ENCODE data around the gene NMRAL1.
A peak's percentile ranks its signal among the peaks of the same experiment; 100 is the strongest.

The NMRAL1 gene

DNA sequence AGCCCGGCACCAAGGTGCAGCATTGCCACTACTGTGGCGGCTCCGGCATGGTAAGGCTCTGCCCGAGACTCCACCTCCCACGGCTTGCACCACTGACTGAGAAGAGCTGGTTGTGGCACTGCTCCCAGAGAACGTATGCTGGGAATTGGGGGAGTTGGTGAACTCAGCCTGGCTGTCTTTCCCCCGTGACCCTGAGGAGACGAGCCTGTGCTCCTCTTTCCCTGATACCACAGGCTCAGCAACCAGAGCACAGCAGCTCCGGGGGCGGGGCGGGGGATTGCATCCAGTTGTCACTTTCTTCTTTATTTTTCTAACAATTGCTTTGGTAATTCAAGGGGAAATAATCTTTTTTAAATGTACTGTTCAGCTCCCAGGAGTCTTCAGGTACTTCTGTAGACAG is 32.1 kb downstream of the NMRAL1 start:
- H3K4me1 ChIP-seq: no peaks in the 10 kb centered on the region
- H3K36me3 ChIP-seq (replicated peaks): peaks cover 92% of the 10 kb centered on the region
- no peaks in the 10 kb centered on the region for H3K27me3 ChIP-seq (ENCODE audit: low read depth)
- H3K9me3 ChIP-seq: no peaks in the 10 kb centered on the region
- DNase-seq (ENCODE audit: low spot score in 2 of 2): no peak
- no peak overlapping the region for H3K4me3 ChIP-seq
- in situ Hi-C loops (cut with MboI; ENCODE audit: low sequenced_read_pairs): no loop called here

DNA sequence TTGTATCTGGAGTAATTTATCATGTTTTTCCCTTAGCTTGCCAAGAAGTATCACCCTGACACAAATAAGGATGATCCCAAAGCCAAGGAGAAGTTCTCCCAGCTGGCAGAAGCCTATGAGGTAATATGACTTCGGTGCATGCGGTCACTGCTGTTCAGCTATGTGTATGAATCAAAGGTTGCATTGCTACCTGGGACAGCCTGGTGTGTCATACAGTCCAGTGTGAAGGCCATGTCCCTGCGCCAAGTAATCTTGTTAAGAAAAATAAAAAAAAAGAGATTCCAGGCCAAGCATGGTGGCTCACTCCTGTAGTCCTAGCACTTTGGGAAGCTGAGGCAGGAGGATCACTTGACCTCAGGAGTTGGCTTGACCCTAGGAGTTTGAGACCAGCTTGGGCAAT is 37.1 kb downstream of the NMRAL1 start:
- in situ Hi-C loops (cut with MboI; ENCODE audit: low sequenced_read_pairs): no loop called here
- Histone ChIP-seq H3K27me3 (ENCODE audit: low read depth) (no peaks in the 10 kb centered on the region), H3K9me3 (no peaks in the 10 kb centered on the region), H3K4me3 (no peak overlapping the region), H3K4me1 (no peaks in the 10 kb centered on the region), H3K36me3 (replicated peaks) (peaks cover 83% of the 10 kb centered on the region)
- DNase-seq (ENCODE audit: low spot score in 2 of 2): no peak

DNA sequence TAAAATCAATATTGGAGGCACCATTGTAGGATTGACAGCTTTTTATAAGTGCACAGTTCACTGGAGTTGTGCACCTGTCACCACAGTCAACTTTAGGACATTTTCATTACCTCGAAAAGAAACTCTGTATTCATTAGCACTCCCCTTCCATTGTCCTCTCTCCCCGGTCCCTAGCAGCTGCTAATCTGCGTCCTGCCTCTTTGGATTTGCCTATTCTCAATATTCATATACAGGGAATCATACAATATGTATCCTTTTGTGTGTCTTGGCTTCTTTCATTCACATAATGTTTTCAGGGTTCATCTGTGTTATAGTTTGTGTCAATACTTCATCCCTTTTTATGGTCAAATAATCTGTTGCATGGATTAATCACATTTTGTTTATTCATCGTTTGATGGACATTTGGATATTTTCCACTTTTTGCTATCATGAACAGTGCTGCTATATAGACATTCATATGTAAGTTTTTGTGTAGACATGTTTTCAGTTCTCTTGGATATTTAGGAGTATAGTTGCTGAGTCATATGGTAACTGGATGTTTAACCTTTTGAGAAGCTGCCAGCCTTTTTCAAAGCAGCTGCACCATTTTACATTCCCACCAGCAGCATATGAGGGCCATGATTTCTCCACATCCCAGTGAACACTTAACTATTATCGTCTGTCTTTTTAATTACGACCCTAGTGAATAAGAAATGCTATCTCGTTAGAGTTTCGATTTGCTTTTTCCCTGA is 38.9 kb downstream of the NMRAL1 start:
- Histone ChIP-seq H3K4me3 (no peak overlapping the region), H3K27me3 (ENCODE audit: low read depth) (no peaks in the 10 kb centered on the region), H3K9me3 (no peaks in the 10 kb centered on the region), H3K4me1 (no peaks in the 10 kb centered on the region), H3K36me3 (replicated peaks) (peaks cover 75% of the 10 kb centered on the region)
- in situ Hi-C loops (cut with MboI; ENCODE audit: low sequenced_read_pairs): no loop called here
- DNase-seq (ENCODE audit: low spot score in 2 of 2): no peak

DNA sequence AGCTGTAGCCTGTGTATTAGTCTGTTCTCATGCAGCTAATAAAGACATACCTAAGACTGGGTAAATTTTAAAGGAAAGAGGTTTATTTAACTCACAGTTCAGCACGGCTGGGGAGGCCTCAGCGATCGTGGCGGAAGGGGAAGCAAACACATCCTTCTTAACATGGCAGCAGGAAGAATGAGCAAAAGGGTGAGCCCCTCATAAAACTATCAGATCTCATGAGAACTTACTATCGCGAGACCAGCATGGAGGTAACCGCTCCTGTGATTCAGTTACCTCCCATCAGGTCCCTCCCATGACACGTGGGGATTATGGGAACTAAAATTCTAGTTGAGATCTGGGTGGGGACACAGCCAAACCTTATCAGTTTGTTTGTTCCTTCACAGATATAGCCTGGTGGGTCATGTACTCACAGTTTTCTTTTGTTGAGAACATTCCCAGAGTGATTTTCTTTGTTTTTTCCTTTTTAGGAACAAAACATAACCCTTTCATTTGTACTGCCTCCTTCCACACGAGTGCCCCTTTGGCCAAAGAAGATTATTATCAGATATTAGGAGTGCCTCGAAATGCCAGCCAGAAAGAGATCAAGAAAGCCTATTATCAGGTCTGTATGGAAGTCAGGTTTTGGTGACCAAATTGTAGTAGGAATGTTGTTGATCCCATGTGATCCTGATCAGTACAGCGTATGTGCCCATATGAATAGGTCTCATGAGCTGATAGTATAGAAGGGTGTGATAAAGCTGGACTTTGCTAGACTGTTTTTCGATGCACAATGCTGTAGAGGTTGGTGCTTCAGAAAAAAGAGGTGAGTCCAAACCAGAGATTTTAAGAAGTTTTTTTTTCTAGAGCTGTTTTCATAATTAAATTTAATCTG is 40.3 kb downstream of the NMRAL1 start:
- H3K4me3 ChIP-seq: no peak overlapping the region
- no peak for DNase-seq (ENCODE audit: low spot score in 2 of 2)
- in situ Hi-C loops (cut with MboI; ENCODE audit: low sequenced_read_pairs): no loop called here
- H3K36me3 ChIP-seq (replicated peaks): peaks cover 70% of the 10 kb centered on the region
- no peaks in the 10 kb centered on the region for H3K9me3 ChIP-seq
- H3K4me1 ChIP-seq: no peaks in the 10 kb centered on the region
- no peaks in the 10 kb centered on the region for H3K27me3 ChIP-seq (ENCODE audit: low read depth)

DNA sequence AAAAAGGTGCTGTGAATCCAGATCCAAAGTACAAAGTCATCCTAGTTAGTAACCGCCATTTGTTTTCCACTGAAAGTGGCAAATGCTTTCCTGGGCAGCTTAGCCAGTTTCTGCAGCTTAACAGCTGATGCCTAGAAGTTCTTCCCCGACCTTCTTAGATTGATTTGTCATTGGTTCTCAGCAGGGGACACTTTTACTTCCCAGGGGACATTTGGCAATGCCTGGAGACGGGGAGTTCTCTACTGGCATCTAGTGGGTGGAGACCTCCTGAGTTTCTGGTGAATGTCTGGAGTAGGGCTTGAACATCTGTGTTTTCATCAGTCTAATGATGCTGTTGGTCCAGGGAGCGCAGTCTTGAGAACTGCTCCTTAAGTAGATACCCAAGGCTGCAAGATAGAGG is 41.2 kb downstream of the NMRAL1 start:
- Histone ChIP-seq H3K36me3 (replicated peaks) (peaks cover 69% of the 10 kb centered on the region), H3K9me3 (no peaks in the 10 kb centered on the region), H3K4me3 (no peak overlapping the region), H3K4me1 (no peaks in the 10 kb centered on the region), H3K27me3 (ENCODE audit: low read depth) (no peaks in the 10 kb centered on the region)
- DNase-seq (ENCODE audit: low spot score in 2 of 2): no peak
- in situ Hi-C loops (cut with MboI; ENCODE audit: low sequenced_read_pairs): no loop called here

DNA sequence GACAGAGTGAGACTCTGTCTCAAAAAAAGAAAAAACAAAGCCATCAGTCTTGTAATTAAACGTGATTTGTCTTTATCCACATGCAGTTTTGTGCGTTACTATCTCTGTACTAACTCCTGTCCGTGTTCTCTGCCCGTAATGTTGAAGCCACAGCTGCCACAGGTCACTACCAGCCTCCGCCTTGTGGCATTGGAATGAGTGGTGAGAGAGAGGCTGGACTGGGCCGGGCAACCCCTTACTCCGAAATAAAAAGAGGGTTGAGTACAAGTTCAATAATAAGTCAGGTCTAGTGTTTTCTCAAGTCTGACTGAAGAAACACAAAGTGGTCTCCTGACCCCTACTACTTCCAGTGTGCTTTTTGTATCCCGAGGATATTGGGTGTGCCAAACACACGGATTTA is 43.4 kb downstream of the NMRAL1 start:
- Histone ChIP-seq H3K27me3 (ENCODE audit: low read depth) (no peaks in the 10 kb centered on the region), H3K4me3 (no peak overlapping the region), H3K4me1 (peaks cover 9% of the 10 kb centered on the region; the same call in 1 of the 2 replicates), H3K36me3 (replicated peaks) (peaks cover 56% of the 10 kb centered on the region), H3K9me3 (no peaks in the 10 kb centered on the region)
- no peak for DNase-seq (ENCODE audit: low spot score in 2 of 2)
- in situ Hi-C loops (cut with MboI; ENCODE audit: low sequenced_read_pairs): no loop called here

DNA sequence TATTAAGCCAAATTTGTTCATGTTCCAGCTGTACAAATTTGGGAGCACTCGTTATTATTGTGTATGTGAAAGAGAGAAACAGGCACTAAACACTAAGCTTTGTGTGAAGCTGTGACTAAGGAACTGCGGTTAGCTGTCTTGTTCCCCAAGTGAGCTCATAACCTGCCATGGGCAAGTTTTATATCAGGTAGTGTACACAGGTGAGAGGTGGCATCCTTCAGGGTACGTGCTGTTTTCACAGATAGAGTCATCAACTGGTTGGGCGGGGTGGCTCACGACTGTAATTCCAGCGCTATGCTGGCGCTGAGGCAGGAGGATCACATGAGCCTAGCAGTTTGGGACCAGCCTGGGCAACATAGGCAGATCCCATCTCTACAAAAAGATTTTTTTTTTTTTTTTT is 45.9 kb downstream of the NMRAL1 start:
- Histone ChIP-seq H3K27me3 (ENCODE audit: low read depth) (no peaks in the 10 kb centered on the region), H3K4me1 (peaks cover 9% of the 10 kb centered on the region; the same call in 1 of the 2 replicates), H3K4me3 (no peak overlapping the region), H3K9me3 (no peaks in the 10 kb centered on the region), H3K36me3 (replicated peaks) (peaks cover 33% of the 10 kb centered on the region)
- in situ Hi-C loops (cut with MboI; ENCODE audit: low sequenced_read_pairs): no loop called here
- DNase-seq (ENCODE audit: low spot score in 2 of 2): no peak

DNA sequence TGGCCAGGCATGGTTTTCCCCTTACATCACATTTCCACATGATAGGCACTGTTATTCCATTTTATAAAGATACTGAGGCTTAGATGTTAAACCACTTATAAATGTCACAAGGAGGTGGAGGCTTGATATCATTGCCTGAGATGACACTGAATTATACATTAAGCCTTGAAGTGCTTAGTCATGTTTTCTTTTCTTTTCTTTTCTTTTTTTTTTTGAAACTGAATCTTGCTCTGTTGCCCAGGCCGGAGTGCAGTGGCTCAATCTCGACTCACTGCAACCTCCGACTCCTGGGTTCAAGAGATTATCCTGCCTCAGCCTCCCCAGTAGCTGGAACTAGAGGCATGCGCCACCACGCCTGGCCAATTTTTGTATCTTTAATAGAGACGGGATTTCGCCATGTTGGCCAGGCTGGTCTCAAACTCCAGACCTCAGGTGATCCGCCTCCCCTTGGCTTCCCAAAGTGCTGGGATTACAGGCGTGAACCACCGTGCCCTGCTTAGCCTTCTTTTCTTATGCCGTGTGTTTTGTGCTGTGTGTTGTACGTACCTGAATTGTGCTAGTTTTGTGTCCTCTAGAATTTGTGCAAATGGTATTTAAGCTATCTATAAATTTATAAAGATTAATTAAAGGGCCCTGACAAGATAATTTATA is 47.6 kb downstream of the NMRAL1 start:
- Histone ChIP-seq H3K9me3 (no peaks in the 10 kb centered on the region), H3K4me1 (peaks cover 9% of the 10 kb centered on the region; the same call in 1 of the 2 replicates), H3K27me3 (ENCODE audit: low read depth) (no peaks in the 10 kb centered on the region), H3K36me3 (replicated peaks) (peaks cover 30% of the 10 kb centered on the region), H3K4me3 (peak overlapping the region; percentile 95)
- DNase-seq (ENCODE audit: low spot score in 2 of 2): no peak
- in situ Hi-C loops (cut with MboI; ENCODE audit: low sequenced_read_pairs): no loop called here

DNA sequence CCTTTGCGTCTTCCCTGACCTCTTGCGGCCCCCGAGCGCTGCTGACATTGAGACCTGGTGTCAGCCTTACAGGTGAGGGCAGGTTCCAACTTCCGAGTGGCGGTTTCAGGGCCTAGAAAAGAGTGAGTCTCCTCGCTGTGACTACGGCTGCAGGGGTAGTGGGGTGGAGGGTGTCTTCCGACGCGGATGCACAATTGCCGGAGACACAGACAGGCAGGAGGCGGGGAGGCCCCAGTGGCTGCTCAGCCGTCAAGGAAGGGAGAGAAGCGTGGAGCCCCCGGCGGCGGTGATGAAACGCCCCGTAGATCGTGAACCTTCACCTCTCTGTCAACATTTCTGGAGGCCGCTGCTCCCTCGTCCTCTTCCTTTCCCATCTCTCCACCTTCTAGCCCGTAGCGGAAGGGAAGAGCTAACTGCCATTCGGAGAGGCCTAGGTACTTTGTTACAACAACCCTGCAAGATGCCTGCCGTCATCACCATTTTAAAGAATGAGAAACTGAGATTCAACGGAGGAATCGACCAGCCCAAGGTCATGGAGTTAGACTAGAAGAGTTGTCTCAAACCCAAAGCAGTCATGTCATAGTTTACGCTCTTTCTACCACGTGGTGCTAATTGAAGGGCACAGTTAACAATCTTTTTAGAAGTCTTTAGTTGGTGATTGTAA is 48.3 kb downstream of the NMRAL1 start:
- H3K4me1 ChIP-seq: peaks cover 9% of the 10 kb centered on the region; the same call in 1 of the 2 replicates
- no peak for DNase-seq (ENCODE audit: low spot score in 2 of 2)
- H3K36me3 ChIP-seq (replicated peaks): peaks cover 23% of the 10 kb centered on the region
- H3K4me3 ChIP-seq: peak overlapping the region; percentile 95
- no peaks in the 10 kb centered on the region for H3K9me3 ChIP-seq
- no peaks in the 10 kb centered on the region for H3K27me3 ChIP-seq (ENCODE audit: low read depth)
- in situ Hi-C loops (cut with MboI; ENCODE audit: low sequenced_read_pairs): no loop called here

DNA sequence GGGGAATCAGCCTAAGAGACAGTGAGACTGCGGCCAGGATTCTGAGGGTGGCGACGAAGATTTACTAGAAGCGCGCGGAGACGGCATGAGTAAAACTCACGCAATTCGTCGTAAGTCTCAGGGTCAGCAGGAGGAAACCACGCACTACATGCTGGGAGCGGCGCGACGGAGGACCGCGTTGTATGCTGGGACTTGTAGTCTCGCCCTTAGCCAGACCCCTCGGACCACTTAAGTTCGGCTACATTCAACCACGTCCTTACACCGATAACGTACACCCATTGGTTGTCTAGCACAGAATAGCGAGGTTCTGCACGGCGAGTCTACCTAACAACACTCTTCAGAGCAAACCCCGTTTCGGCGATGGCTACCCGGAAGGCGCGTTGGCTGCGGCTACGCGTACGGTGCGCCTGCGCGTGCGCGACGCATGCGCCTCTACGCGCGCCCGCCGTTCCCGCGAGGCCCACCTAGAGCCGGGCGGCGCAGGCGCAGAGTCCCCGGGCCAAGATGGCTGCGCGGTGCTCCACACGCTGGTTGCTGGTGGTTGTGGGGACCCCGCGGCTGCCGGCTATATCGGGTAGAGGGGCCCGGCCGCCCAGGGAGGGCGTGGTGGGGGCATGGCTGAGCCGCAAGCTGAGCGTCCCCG is 48.9 kb downstream of the NMRAL1 start, which contains the start of gene DNAJA3:
DNAJA3 (plus strand) TSS at position 491 of the 643 bp plus-strand sequence; CDS start at position 505, 14 bp downstream.
- in situ Hi-C loops (cut with MboI; ENCODE audit: low sequenced_read_pairs): no loop called here
- Histone ChIP-seq H3K4me3 (peak within 1 kb of the TSS; percentile 95), H3K4me1 (peaks cover 9% of the 10 kb centered on the region; the same call in 1 of the 2 replicates)

DNA sequence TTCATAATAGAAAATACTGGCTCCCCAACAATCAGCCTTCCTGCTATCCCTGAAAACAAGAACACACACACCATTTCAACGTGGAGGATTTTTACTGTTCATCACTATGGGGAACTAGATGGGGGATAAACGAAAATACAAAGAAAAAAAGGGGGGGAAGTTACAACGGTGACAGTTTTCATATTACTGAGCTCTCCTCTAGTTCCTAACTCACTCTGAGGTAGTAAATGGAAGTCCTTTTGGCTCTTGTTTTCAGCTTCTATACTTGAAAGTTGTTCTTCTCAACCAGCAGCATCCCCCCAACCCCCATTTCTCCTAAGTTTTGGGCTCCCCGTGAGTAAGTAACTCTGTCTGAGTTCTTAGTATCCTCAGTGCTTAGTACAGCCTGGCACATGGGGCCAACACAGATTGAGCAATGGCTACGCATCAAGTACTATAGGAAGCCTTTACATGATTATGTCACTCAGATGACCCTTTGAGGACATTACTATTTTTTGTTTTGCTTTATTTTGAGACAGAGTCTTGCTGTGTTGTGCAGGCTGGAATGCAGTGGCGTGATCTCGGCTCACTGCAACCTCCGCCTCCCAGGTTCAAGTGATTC is 53.8 kb downstream of the NMRAL1 start:
- DNase-seq (ENCODE audit: low spot score in 2 of 2): no peak
- H3K4me3 ChIP-seq: no peak overlapping the region
- no peaks in the 10 kb centered on the region for H3K36me3 ChIP-seq (replicated peaks)
- H3K9me3 ChIP-seq: no peaks in the 10 kb centered on the region
- no peaks in the 10 kb centered on the region for H3K27me3 ChIP-seq (ENCODE audit: low read depth)
- in situ Hi-C loops (cut with MboI; ENCODE audit: low sequenced_read_pairs): no loop called here
- H3K4me1 ChIP-seq: peaks cover 11% of the 10 kb centered on the region

More for the DNA sequence above, 48.9 kb downstream of the NMRAL1 start, which contains the start of gene DNAJA3:
- H3K27me3 ChIP-seq (ENCODE audit: low read depth): no peaks in the 10 kb centered on the region
- peaks cover 21% of the 10 kb centered on the region for H3K36me3 ChIP-seq (replicated peaks)
- no peaks in the 10 kb centered on the region for H3K9me3 ChIP-seq
- DNase-seq (ENCODE audit: low spot score in 2 of 2): peak; percentile 91 to 92

DNA sequence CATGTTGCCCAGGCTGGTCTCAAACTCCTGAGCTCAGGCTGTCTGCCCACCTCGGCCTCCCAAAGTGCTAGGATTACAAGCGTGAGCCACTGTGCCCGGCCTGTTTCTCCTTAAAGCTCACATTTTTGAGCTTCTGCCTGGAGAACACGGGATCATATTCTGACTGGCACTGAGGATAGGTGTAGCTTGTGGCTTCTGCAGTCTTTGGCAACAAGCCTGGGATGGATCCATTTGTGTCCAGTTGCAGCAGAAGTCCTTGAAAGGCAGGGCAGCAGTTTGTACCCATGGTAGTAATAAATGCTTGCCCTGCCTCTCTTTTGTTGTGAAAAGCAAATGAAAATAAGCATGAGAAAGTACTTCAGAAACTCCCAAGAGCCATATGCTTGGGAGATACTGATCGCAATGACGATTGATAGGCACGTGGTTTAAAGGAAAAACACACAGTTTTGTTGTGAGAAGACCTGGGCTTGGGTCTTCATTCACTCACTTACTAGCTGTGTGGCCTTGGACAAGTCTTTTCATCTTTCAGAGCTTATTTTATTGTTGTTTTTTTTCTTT is 54.9 kb downstream of the NMRAL1 start:
- Histone ChIP-seq H3K27me3 (ENCODE audit: low read depth) (no peaks in the 10 kb centered on the region), H3K4me1 (peaks cover 15% of the 10 kb centered on the region), H3K4me3 (no peak overlapping the region), H3K9me3 (no peaks in the 10 kb centered on the region), H3K36me3 (replicated peaks) (no peaks in the 10 kb centered on the region)
- in situ Hi-C loops (cut with MboI; ENCODE audit: low sequenced_read_pairs): no loop called here
- peak; percentile 42 to 57 for DNase-seq (ENCODE audit: low spot score in 2 of 2)

All from HAP-1 (cell line).